HepG2 (cell line): ENCODE data around the gene PNKP. TPM values are rescaled to one million over a fixed set of nuclear protein-coding genes. Genes with fewer than 3 reads are reported as not detected.

Source experiments
- HMG20B ChIP-seq: conservative IDR thresholded peaks from 2 replicates; pipeline ENCODE4 v1.6.1; 2016; ENCODE audit warnings: missing genetic modification reagents, missing compliant biosample characterization
- HOXA3 ChIP-seq: sonication (generic); formaldehyde crosslinking; IDR thresholded peaks from 2 replicates; pipeline ENCODE4 v1.5.0; 2020; ENCODE audit warnings: missing genetic modification reagents
- MIER3 ChIP-seq: IDR thresholded peaks from 2 replicates; pipeline ENCODE4 v1.6.1; 2016; ENCODE audit warnings: missing compliant biosample characterization, borderline replicate concordance
- NR2F1 ChIP-seq, 2 experiments: fragments of 450-650 bp in 1 of 2; formaldehyde crosslinking in 1 of 2; IDR thresholded peaks; 2 replicates each; pipeline versions ENCODE4 v1.5.0 to v1.6.1; 2016 to 2020; ENCODE audit warnings: mild to moderate bottlenecking in 1 of 2, missing compliant biosample characterization in 1 of 2, missing genetic modification reagents in 1 of 2, moderate library complexity in 1 of 2
- RARA ChIP-seq: IDR thresholded peaks from 2 replicates; pipeline ENCODE4 v1.6.1; 2016; ENCODE audit warnings: missing genetic modification reagents, missing compliant biosample characterization
- TRIM24 ChIP-seq: sonication (generic); formaldehyde crosslinking; IDR thresholded peaks from 2 replicates; pipeline ENCODE4 v1.8.0; 2022; ENCODE audit warnings: mild to moderate bottlenecking, missing genetic modification reagents
- ZNF180 ChIP-seq: sonication (generic); formaldehyde crosslinking; IDR thresholded peaks from 2 replicates; pipeline ENCODE4 v1.4.0; 2020; ENCODE audit warnings: low read depth, missing genetic modification reagents, borderline replicate concordance
- ZNF570 ChIP-seq: sonication (generic); formaldehyde crosslinking; IDR thresholded peaks from 2 replicates; pipeline ENCODE4 v1.4.0; 2020; ENCODE audit warnings: mild to moderate bottlenecking, missing genetic modification reagents, borderline replicate concordance
- ZNF766 ChIP-seq: sonication (generic); formaldehyde crosslinking; IDR thresholded peaks from 2 replicates; pipeline ENCODE4 v1.5.0; 2020; ENCODE audit warnings: missing genetic modification reagents, borderline replicate concordance
- polyA plus RNA-seq, 8 experiments: library from polyadenylated mRNA; depleted of rRNA in 3 of 8; stranded (reverse) in 7 of 8; unstranded in 1 of 8; fragments of >200 nt; fragmentation: Illumina TruSeq in 4 of 8; extraction: Trizol in 4 of 8; gene quantifications; 2 replicates each; pipeline versions ENCODE4 v1.2.1 to v1.2.3, GENCODE V29; 2011 to 2016; ENCODE audit warnings: low read depth in 4 of 8, missing spikeins in 1 of 8, mixed read lengths in 1 of 8; ENCODE audit not compliant: insufficient read depth in 1 of 8
- total RNA-seq, 5 experiments: library from RNA; depleted of rRNA; stranded (reverse); fragments of >200 nt; fragmentation: Illumina TruSeq; extraction: Trizol; gene quantifications; 2 replicates each; pipeline ENCODE4 v1.2.3, GENCODE V29; 2016; ENCODE audit warnings: low read depth in 1 of 5
- TF ChIP-seq, protein P1 (sequence below): sonication (generic); formaldehyde crosslinking; conservative IDR thresholded peaks from 2 replicates; pipeline ENCODE4 v1.4.0; 2020; ENCODE audit warnings: missing genetic modification reagents
- TF ChIP-seq, protein P2 (sequence below): sonication (generic); formaldehyde crosslinking; IDR thresholded peaks from 2 replicates; pipeline ENCODE4 v1.4.0; 2020; ENCODE audit warnings: mild to moderate bottlenecking, missing genetic modification reagents, borderline replicate concordance
- TF ChIP-seq, protein P3 (sequence below): sonication (generic); formaldehyde crosslinking; IDR thresholded peaks from 2 replicates; pipeline ENCODE4 v1.4.0; 2020; ENCODE audit warnings: missing genetic modification reagents, borderline replicate concordance
- TF ChIP-seq, protein P4 (sequence below): sonication (generic); formaldehyde crosslinking; IDR thresholded peaks from 2 replicates; pipeline ENCODE4 v1.5.0; 2020; ENCODE audit warnings: mild to moderate bottlenecking, missing genetic modification reagents
- TF ChIP-seq, protein P5 (sequence below): sonication (generic); formaldehyde crosslinking; IDR thresholded peaks from 2 replicates; pipeline ENCODE4 v1.8.0; 2022; ENCODE audit warnings: mild to moderate bottlenecking, missing genetic modification reagents, moderate library complexity

Gene PNKP
- total and polyA plus RNA-seq, 2 of the 13 experiments (the other 11 are each of a cell fraction or from before 2014, with no cell fraction given), result 12.7 to 27.1 TPM

DNA sequence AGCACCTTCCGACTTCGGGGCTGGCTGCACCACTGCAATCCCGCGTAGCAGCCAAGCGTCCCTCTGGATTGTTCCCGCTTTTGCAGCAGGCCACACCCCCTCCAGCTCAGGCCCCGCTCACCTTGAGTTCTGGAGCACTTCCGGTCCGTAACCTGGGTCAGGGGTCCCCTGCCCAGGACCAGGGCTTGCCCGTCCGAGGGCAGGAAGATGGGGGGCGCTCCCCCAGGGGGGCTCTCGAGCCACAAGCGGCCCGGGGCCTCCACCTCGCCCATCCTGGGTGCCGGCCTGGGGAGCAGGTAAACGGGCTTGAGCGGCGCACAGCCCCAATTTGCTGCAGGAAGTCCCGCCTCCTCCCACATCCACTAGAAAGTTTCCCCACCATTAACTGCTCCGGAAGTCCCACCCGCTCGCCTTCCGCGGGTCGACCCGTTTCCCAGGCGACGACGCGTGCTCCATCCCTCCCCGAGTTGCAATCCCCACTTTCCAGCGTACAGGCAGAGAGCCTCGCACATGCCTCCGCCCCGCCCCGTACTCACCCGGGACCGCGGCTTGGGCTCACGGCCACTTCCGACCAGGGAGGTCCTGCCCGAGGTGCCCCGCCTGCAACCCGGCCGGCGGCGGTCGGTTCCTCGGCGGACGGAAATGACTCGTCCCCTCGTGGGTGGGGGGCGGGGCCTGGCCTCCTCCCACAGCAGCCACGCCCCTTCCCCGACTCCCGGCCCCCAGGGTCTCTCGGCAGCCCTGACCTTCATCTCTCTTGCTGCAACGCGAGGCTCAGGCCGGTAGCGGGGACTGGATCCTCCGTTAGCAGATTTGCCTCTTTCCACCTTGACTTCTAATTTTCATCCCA is at the start of gene PNKP (continued):
- TF ChIP-seq ZNF766 (CRISPR knock-in tag) (peak; percentile 15), NR2F1 (CRISPR knock-in tag; IDR thresholded peaks at IDR 0.05) (peak in 1 of 2 experiments; percentile 42; a peak in 1 of 4 replicates), ZNF180 (CRISPR knock-in tag) (no peak), RARA (CRISPR knock-in tag) (peak; percentile 30; the same call in 1 of the 2 replicates), ZNF570 (CRISPR knock-in tag) (no peak), TRIM24 (CRISPR knock-in tag) (no peak), HMG20B (CRISPR knock-in tag) (peak; percentile 21; the same call in 1 of the 2 replicates), HOXA3 (CRISPR knock-in tag) (peak; percentile 88), MIER3 (CRISPR knock-in tag) (peak; percentile 38)
- TF ChIP-seq, protein P1, sequence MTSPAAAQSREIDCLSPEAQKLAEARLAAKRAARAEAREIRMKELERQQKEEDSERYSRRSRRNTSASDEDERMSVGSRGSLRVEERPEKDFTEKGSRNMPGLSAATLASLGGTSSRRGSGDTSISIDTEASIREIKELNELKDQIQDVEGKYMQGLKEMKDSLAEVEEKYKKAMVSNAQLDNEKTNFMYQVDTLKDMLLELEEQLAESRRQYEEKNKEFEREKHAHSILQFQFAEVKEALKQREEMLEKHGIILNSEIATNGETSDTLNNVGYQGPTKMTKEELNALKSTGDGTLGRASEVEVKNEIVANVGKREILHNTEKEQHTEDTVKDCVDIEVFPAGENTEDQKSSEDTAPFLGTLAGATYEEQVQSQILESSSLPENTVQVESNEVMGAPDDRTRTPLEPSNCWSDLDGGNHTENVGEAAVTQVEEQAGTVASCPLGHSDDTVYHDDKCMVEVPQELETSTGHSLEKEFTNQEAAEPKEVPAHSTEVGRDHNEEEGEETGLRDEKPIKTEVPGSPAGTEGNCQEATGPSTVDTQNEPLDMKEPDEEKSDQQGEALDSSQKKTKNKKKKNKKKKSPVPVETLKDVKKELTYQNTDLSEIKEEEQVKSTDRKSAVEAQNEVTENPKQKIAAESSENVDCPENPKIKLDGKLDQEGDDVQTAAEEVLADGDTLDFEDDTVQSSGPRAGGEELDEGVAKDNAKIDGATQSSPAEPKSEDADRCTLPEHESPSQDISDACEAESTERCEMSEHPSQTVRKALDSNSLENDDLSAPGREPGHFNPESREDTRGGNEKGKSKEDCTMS (CRISPR knock-in tag), result no peak
- TF ChIP-seq, protein P2, sequence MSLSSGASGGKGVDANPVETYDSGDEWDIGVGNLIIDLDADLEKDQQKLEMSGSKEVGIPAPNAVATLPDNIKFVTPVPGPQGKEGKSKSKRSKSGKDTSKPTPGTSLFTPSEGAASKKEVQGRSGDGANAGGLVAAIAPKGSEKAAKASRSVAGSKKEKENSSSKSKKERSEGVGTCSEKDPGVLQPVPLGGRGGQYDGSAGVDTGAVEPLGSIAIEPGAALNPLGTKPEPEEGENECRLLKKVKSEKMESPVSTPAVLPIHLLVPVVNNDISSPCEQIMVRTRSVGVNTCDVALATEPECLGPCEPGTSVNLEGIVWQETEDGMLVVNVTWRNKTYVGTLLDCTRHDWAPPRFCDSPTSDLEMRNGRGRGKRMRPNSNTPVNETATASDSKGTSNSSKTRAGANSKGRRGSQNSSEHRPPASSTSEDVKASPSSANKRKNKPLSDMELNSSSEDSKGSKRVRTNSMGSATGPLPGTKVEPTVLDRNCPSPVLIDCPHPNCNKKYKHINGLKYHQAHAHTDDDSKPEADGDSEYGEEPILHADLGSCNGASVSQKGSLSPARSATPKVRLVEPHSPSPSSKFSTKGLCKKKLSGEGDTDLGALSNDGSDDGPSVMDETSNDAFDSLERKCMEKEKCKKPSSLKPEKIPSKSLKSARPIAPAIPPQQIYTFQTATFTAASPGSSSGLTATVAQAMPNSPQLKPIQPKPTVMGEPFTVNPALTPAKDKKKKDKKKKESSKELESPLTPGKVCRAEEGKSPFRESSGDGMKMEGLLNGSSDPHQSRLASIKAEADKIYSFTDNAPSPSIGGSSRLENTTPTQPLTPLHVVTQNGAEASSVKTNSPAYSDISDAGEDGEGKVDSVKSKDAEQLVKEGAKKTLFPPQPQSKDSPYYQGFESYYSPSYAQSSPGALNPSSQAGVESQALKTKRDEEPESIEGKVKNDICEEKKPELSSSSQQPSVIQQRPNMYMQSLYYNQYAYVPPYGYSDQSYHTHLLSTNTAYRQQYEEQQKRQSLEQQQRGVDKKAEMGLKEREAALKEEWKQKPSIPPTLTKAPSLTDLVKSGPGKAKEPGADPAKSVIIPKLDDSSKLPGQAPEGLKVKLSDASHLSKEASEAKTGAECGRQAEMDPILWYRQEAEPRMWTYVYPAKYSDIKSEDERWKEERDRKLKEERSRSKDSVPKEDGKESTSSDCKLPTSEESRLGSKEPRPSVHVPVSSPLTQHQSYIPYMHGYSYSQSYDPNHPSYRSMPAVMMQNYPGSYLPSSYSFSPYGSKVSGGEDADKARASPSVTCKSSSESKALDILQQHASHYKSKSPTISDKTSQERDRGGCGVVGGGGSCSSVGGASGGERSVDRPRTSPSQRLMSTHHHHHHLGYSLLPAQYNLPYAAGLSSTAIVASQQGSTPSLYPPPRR, result peak; percentile 36; the same call in 1 of the 2 replicates
- TF ChIP-seq, protein P3, sequence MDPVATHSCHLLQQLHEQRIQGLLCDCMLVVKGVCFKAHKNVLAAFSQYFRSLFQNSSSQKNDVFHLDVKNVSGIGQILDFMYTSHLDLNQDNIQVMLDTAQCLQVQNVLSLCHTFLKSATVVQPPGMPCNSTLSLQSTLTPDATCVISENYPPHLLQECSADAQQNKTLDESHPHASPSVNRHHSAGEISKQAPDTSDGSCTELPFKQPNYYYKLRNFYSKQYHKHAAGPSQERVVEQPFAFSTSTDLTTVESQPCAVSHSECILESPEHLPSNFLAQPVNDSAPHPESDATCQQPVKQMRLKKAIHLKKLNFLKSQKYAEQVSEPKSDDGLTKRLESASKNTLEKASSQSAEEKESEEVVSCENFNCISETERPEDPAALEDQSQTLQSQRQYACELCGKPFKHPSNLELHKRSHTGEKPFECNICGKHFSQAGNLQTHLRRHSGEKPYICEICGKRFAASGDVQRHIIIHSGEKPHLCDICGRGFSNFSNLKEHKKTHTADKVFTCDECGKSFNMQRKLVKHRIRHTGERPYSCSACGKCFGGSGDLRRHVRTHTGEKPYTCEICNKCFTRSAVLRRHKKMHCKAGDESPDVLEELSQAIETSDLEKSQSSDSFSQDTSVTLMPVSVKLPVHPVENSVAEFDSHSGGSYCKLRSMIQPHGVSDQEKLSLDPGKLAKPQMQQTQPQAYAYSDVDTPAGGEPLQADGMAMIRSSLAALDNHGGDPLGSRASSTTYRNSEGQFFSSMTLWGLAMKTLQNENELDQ (CRISPR knock-in tag), result no peak
- TF ChIP-seq, protein P4, sequence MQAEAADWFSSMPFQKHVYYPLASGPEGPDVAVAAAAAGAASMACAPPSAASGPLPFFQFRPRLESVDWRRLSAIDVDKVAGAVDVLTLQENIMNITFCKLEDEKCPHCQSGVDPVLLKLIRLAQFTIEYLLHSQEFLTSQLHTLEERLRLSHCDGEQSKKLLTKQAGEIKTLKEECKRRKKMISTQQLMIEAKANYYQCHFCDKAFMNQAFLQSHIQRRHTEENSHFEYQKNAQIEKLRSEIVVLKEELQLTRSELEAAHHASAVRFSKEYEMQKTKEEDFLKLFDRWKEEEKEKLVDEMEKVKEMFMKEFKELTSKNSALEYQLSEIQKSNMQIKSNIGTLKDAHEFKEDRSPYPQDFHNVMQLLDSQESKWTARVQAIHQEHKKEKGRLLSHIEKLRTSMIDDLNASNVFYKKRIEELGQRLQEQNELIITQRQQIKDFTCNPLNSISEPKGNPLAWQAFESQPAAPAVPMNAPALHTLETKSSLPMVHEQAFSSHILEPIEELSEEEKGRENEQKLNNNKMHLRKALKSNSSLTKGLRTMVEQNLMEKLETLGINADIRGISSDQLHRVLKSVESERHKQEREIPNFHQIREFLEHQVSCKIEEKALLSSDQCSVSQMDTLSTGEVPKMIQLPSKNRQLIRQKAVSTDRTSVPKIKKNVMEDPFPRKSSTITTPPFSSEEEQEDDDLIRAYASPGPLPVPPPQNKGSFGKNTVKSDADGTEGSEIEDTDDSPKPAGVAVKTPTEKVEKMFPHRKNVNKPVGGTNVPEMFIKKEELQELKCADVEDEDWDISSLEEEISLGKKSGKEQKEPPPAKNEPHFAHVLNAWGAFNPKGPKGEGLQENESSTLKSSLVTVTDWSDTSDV (CRISPR knock-in tag), result 0 out of 2 replicates have a peak, but pooled peaks have one; percentile 48
- TF ChIP-seq, protein P5, sequence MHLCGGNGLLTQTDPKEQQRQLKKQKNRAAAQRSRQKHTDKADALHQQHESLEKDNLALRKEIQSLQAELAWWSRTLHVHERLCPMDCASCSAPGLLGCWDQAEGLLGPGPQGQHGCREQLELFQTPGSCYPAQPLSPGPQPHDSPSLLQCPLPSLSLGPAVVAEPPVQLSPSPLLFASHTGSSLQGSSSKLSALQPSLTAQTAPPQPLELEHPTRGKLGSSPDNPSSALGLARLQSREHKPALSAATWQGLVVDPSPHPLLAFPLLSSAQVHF, result peak; percentile 64; the same call in 1 of the 2 replicates
